GM18505 (cell line): ENCODE data around the gene OBSCN.

ENCODE experiments used
- ATAC-seq: cut with Tn5 transposase; IDR thresholded peaks from one replicate; pipeline ENCODE4 v1.9.1; 2021; ENCODE audit not compliant: unreplicated experiment
- POLR2A ChIP-seq: IDR thresholded peaks from 4 replicates; pipeline ENCODE4 v1.6.1; 2011; ENCODE audit warnings: borderline replicate concordance; ENCODE audit not compliant: insufficient read depth, insufficient read length; ENCODE audit errors: extremely low read depth

Gene OBSCN

GRCh38 chr1:228339766-228340685, 132.2 kb downstream of the OBSCN start:
- no peak for TF ChIP-seq POLR2A
- no peak for ATAC-seq

- ATAC-seq: no peak
- no peak for TF ChIP-seq POLR2A
Observed at GRCh38 chr1:228340686-228341449, 133.0 kb downstream of the OBSCN start.

GRCh38 chr1:228341450-228341813, 133.6 kb downstream of the OBSCN start:
- no peak for ATAC-seq

GRCh38 chr1:228341814-228342626, 134.2 kb downstream of the OBSCN start:
- ATAC-seq: no peak
- TF ChIP-seq POLR2A: no peak

More at GRCh38 chr1:228341450-228341813, 133.6 kb downstream of the OBSCN start:
- no peak for TF ChIP-seq POLR2A

GRCh38 chr1:228342627-228343190, 134.9 kb downstream of the OBSCN start:
- TF ChIP-seq POLR2A: no peak
- no peak for ATAC-seq

- no peak for ATAC-seq
- TF ChIP-seq POLR2A: no peak
Observed at GRCh38 chr1:228343191-228343661, 135.4 kb downstream of the OBSCN start.

GRCh38 chr1:228344631-228345072, 136.8 kb downstream of the OBSCN start:
- no peak for ATAC-seq
- TF ChIP-seq POLR2A: no peak

GRCh38 chr1:228345201-228345930, 137.5 kb downstream of the OBSCN start:
- no peak for ATAC-seq
- TF ChIP-seq POLR2A: no peak

GRCh38 chr1:228346731-228347130, 138.9 kb downstream of the OBSCN start:
- TF ChIP-seq POLR2A: no peak
- ATAC-seq: no peak

DNA sequence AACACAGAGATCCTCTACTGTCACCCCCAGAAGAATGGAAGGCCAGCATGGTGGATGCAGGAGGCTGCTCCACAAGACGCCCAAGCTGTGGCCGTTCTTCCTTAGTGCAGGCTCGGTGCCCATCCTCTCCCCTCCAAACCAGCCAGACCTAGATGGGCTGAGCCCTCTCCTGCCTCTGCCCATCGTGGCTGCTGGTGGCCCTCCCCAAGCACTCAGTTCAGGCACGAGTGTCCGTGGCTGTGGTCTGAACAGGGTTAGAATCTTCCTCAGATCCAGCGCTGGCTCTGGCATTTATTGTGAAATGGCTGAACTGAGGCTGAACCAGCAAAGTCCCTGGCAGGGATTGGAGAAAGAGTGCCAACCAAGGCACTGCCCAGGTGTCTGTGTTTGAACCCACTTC, 139.3 kb downstream of the OBSCN start:
- no peak for ATAC-seq
- no peak for TF ChIP-seq POLR2A

- no peak for ATAC-seq
- no peak for TF ChIP-seq POLR2A
Observed at GRCh38 chr1:228348708-228349467, 141.0 kb downstream of the OBSCN start.
